ENCODE data around the gene C1orf122. TPM values are rescaled to one million over a fixed set of nuclear protein-coding genes. Genes with fewer than 3 reads are reported as not detected.

The C1orf122 gene
- polyA plus RNA-seq, 3 donors: 31.9 to 78.2 (median 62.2) TPM

DNA sequence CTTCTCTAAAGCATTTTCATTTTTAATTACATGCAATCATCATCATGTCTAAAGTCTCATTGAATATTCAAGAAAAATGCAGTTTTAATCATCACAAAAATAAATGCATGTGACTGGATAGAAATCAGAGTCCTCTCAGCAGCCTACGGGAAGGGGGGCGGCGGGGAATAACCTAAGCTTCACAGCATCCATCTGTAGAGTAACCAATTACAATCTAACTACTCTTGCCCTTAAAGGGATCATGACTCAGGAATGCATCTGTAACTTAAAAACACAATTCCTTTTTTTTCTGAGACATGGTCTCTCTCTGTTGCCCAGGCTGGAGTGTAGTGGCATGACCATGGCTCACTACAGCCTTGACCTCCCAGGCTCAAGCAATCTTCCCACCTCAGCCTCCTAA is 29.2 kb downstream of the C1orf122 start:
- 59 to 91% (median 87%) methylated on average over 3 of the region's 3 CpGs for WGBS, 3 donors
- H3K27ac ChIP-seq (ENCODE audit: low read depth, low read length): no peak overlapping the region

DNA sequence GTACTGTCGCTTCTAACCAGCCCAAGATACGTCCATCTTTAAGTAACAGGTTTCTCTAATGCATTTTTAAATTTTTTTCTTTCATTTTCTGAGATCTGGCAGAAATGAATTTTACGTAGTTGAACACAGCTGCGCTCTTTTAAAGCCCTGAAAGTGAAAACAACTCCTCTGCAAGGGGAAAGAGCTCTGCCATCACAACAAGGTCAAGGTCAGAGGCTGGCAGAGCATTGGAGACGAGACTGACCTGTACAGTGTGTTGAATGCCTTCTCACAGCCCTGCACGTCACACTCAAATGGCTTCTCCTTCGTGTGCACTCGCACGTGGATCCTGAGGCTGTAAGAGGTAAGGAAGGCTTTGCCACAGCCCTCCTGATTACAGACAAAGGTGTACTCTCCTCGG is 32.1 kb downstream of the C1orf122 start:
- H3K27ac ChIP-seq (ENCODE audit: low read depth, low read length): no peak overlapping the region
- 87 to 95% (median 94%) methylated on average over 10 of the region's 10 CpGs for WGBS, 3 donors

DNA sequence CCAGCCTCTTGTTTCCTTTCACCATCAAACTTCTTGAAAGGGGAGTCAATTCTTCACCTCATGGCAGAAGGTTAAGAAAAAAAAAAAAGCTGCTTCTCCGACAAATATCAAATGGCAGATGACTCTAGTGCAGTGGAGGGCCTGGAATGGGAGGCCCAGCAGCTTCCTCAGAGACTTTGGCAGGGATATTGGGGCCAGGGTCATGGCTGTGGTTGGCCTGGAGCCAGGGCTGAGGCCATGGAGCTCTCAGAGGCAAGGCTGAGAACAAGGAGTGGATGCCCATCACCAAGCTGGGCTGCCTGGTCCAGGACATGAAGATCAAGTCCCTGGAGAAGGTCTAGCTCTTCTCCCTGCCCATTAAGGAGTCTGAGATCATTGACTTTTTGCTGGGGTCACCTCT is 33.1 kb downstream of the C1orf122 start:
- H3K27ac ChIP-seq (ENCODE audit: low read depth, low read length): no peak overlapping the region
- WGBS, 3 donors: 70 to 95% (median 81%) methylated on average over 1 of the region's 1 CpG

DNA sequence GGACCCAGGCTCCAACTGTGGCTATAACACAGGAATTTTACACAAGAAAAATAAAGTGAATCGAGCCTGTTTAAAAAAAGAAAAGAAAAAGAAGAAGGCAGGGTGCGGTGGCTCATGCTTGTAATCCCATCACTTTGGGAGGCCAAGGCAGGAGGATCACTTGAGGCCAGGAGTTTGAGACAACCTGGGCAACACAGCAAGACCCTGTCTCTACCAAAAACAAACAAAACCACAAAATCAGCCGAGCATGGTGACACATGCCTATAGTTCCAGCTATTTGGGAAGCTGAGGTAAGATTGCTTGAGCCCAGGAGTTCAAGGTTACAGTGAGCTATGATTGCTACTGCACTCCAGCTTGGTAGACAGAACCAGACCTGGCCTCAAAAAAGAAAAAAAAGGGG is 34.1 kb downstream of the C1orf122 start:
- 85 to 93% (median 93%) methylated on average over 3 of the region's 3 CpGs for WGBS, 3 donors
- no peak overlapping the region for H3K27ac ChIP-seq (ENCODE audit: low read depth, low read length)

DNA sequence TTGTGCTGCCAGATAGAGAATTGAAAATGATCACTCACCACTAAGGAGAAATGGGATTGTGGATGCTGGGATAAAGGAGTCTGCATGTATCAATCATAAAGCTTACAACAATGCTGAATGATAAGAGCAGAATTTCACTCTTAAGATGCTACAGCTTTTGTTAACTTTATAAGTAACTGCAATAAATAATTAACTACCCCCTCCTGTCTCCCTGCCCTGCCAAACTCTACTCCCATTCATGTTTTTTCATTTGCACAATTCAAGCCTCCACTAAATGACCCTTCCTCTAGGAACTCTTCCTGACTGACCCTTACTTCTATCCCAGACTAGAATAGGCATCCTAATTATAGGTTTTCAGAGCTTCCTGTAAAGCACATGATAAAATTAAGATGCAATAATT is 36.9 kb downstream of the C1orf122 start:
- no peak overlapping the region for H3K27ac ChIP-seq (ENCODE audit: low read depth, low read length)

DNA sequence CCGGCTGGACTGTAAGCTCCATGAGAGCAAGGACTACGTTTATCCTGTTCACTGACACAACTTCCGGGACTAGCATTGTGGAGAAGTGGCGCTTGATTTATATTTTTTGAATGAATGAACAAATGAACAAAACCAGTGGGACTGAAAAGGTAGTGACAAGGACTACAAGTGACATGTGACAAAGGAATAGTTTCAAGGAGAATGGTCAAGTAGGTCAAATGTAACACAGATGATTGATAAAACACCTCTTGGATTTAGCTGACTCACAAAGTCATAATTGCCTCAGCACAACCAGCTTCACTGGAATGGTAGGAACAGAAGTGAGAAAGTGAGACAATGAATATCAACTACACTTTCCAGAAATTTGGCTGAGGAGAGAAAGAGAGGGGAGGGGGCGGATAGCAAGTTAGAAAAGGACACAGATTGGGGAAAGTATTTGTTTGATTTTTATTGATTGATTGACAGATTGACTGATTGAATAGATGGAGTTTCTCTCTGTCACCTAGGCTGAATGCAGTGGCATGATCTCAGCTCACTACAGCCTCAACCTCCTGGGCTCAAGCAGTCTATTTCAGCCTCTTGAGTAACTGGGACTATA is 37.6 kb downstream of the C1orf122 start:
- H3K27ac ChIP-seq (ENCODE audit: low read depth, low read length): no peak overlapping the region
- WGBS, 3 donors: 82 to 88% (median 83%) methylated on average over 5 of the region's 5 CpGs

DNA sequence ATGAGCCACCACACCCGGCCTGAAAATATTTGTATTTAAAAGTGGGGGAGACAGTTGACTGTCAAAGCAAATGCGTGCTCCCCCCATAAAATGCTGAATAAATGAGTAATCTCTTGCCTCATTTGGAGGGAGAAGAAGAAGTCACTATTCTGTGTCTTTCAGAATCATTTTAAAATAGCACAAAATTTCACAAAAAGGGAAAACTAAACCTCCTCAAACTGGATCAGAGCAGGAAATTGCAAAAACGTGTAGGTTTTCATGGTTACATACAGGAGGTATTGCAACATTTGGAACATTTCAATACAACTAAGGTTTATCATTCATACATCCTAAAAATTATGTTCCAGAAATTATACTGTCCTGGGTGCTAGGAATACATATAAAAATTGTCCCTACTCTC is 38.2 kb downstream of the C1orf122 start:
- no peak overlapping the region for H3K27ac ChIP-seq (ENCODE audit: low read depth, low read length)
- 41 to 81% (median 54%) methylated on average over 3 of the region's 3 CpGs for WGBS, 3 donors

DNA sequence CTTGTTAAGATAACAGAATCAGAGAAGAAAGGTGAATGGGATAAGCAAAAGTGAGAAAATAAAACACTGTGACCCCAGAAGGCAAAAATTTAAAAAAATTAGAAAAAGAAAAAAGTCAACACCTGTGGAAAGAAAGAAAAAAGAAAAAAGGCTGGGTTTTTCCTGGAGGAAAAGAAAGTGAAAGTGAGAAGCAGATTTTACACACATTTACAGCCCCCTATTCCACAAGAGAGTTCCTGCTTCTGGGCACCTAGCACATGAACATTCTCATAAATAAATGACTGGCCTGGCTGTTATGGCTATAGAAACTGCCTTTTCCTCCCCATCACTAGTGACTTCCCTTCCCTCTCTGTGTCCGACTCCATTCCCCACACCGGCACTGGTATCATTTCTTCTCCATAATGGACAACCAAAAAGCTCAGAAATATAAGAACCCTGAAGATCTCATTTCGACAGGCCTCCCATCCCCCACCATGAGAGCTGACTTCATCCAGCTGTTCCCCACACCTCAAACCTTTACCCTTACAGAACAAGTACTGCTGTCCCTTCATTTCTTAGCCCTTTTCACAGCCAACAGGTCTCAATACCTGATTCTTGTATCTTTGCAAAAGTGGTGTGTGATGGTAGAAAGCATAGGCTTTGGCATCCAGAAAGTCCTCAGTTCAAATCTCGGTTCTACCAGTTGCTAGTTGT is 39.2 kb downstream of the C1orf122 start:
- WGBS, 3 donors: 60 to 80% (median 68%) methylated on average over 4 of the region's 4 CpGs
- H3K27ac ChIP-seq (ENCODE audit: low read depth, low read length): no peak overlapping the region

DNA sequence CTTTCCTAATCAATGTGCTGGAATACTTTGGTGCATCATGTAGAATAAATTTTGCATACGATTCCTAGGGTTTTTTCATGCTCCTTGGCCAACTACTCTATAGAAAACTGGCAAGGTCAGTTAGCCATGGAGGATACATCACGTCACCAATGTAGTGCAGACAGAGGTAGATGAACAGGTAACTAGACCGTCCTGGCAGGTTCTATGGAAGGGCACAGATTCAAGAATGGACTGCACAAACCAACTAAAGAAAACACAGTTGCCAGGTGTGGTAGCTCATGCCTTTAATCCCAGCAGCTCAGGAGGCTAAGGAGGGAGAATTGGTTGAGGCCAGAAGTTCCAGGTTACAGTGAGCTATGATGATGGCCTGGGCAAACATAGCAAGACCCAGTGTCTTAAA is 41.9 kb downstream of the C1orf122 start:
- 97 to 98% (median 97%) methylated on average over 3 of the region's 3 CpGs for WGBS, 3 donors
- no peak overlapping the region for H3K27ac ChIP-seq (ENCODE audit: low read depth, low read length)

DNA sequence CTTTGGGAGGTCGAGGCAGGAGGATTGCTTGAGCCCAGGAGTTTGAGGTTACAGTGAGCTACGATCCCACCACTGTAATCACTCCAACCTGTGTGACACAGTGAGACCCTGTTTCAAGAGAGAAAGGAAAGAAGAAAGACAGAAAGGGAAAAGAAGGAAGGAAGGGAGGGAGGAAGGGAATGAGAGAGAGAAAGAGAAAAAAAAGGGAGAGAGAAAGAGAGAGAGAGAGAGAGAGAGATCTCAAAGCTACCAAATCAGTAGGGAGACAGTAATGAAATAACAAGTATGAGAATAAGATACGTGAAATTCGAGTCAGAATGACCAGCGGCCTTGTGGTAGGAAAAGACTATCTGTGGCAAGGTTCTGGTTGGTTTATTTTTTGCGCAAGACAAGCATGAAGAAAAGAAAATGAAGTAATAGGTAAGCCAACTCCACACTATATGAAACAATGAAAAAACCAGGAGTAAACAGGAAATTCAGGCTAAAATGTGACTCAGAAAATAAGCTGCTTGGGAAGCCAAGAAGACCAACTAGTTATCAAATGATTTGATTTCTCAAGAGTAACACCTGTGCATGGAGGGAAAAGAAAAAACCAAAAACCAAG is 42.9 kb downstream of the C1orf122 start:
- WGBS, 3 donors: 60 to 90% (median 70%) methylated on average over 6 of the region's 6 CpGs
- no peak overlapping the region for H3K27ac ChIP-seq (ENCODE audit: low read depth, low read length)

DNA sequence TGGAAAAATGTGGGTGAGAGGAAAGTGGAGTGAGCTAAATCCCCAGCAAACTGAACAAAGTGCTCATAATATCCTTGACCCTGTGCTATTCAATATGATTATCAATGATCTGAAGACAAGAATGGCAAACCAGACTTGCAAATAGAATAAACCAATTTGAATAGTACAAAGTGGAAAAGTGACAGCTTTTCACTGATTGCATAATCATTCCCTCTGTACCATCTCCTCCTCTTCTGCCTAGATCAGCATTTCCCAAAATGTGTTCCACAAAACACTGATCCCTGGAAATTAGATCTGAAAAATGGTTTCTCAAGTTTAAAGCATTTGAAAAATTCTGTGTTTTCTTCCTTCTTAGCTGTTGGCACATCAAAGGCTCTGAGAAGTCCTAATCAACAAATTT is 43.7 kb downstream of the C1orf122 start:
- no peak overlapping the region for H3K27ac ChIP-seq (ENCODE audit: low read depth, low read length)

DNA sequence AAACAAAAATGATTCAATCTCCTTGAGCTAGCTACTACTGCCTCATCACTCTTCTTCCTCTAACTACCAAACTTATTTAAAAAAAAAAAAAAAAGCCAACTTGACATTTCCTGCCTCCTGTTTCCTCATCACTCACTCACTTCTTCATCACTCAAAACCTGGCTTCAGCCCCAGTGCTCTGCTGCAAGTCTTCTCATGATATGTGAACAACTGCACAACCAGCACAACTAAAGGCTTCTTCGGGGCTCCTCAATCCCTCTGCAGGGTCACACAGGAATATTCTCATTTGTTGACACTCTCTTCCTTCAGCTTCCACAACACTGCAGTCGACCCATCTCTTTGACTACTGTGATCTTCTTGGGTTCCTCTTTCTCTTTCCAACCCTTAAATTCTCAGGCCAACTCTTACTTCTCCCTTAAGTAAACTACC is 44.2 kb downstream of the C1orf122 start:
- WGBS, 3 donors: 51 to 83% (median 59%) methylated on average over 2 of the region's 2 CpGs
- no peak overlapping the region for H3K27ac ChIP-seq (ENCODE audit: low read depth, low read length)

DNA sequence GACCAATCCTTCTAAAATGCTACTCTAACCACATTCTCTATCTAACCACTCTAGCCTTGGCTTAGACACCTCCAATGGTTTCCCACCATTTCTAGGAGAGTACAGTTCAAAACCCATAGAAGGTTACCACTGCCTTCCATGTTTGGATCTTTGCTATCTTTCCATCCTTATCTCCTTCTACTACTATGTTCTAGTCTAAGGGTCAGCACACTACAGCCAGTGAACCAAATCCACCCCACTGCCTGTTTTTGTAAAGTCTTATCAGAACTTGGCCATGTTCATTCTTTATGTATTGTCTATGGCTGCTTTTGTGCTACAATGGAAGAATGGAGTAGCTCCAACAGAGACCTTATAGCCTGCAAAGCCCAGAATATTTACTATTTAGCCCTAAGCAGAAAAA is 45.6 kb downstream of the C1orf122 start:
- H3K27ac ChIP-seq (ENCODE audit: low read depth, low read length): no peak overlapping the region

DNA sequence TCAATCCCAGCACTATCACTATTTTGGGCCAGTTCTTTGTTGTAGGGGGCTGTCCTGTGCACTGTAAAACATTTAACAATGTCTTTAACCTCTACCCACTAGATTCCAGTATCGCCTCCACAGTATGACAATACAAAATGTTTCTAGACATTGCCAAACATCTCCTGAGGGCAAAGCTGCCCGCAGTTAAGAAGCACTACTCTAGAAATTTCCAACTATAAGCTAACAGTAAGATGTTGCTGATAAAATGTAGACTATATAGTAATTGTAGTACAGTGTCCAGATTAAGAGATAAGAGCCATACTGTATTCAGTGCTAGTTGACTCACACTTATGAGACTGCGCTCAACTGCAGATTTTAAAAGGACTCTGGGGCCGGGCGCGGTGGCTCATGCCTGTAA is 46.8 kb downstream of the C1orf122 start:
- WGBS, 3 donors: 93 to 98% (median 96%) methylated on average over 6 of the region's 6 CpGs
- H3K27ac ChIP-seq (ENCODE audit: low read depth, low read length): no peak overlapping the region

Other genes starting within 250 kb of the C1orf122 start
- gene GNL2, start 211.9 kb upstream of the C1orf122 start, polyA plus RNA-seq: 10 to 100 TPM; 17.7 to 49.4 (median 46.7) TPM
- 1 to 10 TPM in 1 of 3 donors, under 1 TPM in 2; 0.07 to 1.5 (median 0.77) TPM for gene RSPO1, start 172.9 kb upstream of the C1orf122 start, polyA plus RNA-seq
- under 1 TPM; 0.22 to 0.67 (median 0.56) TPM for gene CDCA8, start 115.3 kb upstream of the C1orf122 start, polyA plus RNA-seq
- gene EPHA10, start 42.7 kb upstream of the C1orf122 start, polyA plus RNA-seq: 1 to 10 TPM in 1 of 3 donors, under 1 TPM in 2; 0.04 to 2.0 (median 0.90) TPM
- 1 to 10 TPM in 1 of 3 donors, under 1 TPM in 2; 0.56 to 7.4 (median 0.97) TPM for gene MANEAL, start 13.9 kb upstream of the C1orf122 start, polyA plus RNA-seq
- gene YRDC, start 418 bp downstream of the C1orf122 start, polyA plus RNA-seq: 10 to 100 TPM in 1 of 3 donors, 1 to 10 TPM in 2; 7.6 to 18.0 (median 8.7) TPM
- 1 to 10 TPM; 2.0 to 4.4 (median 3.9) TPM for gene MTF1, start 51.8 kb downstream of the C1orf122 start, polyA plus RNA-seq
- gene INPP5B, start 139.3 kb downstream of the C1orf122 start, polyA plus RNA-seq: 10 to 100 TPM in 2 of 3 donors, 1 to 10 TPM in 1; 5.1 to 15.0 (median 10.0) TPM
- gene SF3A3, start 182.2 kb downstream of the C1orf122 start, polyA plus RNA-seq: 10 to 100 TPM; 15.1 to 28.7 (median 26.7) TPM
- 10 to 100 TPM; 11.0 to 16.3 (median 14.1) TPM for gene FHL3, start 197.7 kb downstream of the C1orf122 start, polyA plus RNA-seq
- 10 to 100 TPM; 17.3 to 30.4 (median 28.3) TPM for gene UTP11, start 204.9 kb downstream of the C1orf122 start, polyA plus RNA-seq
- under 1 TPM in 1 of 3 donors, not detected in 2; 0.07 TPM for gene POU3F1, start 239.0 kb downstream of the C1orf122 start, polyA plus RNA-seq

All from adipose tissue (tissue), 3 donors.